ENCODE results near the gene STARD13.

STARD13 gene

DNA sequence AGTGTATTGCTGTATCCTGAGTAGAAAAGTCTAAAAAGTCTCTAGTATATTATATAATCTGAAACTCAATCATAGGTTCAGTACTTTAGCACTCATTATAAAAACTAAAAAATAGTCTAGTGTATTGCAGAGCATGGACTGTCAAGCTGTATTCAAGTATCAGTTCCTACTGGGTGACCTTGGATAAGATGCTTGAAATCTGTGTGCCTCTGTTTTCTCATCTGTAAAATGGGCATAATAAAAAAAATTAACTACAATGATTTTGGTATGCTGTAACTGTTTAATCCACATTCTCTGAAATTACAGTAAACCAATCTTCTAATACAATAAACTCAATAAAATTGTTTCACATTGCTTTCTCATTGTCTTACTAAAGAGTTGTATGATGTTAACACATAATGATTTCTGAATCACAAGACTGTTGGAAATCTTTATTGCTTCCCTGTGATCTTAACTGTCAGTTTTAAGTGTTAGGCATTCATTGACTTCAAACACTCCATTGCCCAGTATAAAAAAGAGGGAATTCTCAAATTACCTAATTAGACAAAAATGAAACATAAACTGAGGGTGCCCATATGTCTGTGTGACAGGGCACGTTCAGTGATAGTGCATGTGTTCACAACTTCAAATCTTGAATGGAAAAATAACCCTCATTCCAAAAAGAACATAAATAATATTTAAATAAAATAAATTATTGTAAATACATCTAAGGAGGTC lies 2.2 kb downstream of the STARD13 start:
- no peak for DNase-seq (ENCODE audit: low read depth)
- TF ChIP-seq, protein P1, sequence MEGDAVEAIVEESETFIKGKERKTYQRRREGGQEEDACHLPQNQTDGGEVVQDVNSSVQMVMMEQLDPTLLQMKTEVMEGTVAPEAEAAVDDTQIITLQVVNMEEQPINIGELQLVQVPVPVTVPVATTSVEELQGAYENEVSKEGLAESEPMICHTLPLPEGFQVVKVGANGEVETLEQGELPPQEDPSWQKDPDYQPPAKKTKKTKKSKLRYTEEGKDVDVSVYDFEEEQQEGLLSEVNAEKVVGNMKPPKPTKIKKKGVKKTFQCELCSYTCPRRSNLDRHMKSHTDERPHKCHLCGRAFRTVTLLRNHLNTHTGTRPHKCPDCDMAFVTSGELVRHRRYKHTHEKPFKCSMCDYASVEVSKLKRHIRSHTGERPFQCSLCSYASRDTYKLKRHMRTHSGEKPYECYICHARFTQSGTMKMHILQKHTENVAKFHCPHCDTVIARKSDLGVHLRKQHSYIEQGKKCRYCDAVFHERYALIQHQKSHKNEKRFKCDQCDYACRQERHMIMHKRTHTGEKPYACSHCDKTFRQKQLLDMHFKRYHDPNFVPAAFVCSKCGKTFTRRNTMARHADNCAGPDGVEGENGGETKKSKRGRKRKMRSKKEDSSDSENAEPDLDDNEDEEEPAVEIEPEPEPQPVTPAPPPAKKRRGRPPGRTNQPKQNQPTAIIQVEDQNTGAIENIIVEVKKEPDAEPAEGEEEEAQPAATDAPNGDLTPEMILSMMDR (IDR thresholded peaks at IDR 0.05; ENCODE audit: insufficient read depth, low read depth, low read length, missing control alignments), result no peak
- H3K4me3 ChIP-seq (ENCODE audit: low read length), result peak overlapping the region; percentile 77

DNA sequence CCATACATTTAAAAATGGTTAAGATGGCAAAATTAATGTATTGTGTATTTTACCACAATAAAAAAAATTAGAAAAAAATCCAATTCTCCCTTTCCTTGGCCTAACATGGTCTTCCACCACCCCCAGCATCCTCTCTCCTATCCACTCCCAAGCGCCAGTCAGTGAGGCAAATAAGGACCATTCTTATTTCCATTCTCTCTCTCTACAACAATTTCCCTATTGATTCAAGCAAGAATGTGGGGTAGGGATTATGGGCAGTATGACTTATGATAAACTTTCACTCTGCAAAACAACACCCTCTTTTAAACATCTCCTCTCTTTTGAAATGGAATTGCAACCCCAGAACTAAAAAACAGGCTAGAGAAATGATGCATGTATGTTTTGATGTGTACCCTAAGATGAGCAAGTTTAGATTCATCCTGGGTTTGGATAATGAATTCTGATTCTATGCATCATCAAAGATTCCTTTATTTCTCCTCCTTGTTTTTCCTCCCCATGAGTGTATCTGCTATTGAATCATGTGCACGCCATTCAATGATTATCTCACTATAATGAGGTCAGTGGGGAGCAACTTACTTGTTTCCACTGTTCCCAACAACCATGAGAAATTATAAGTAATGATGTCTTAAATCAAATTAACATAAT lies 3.5 kb downstream of the STARD13 start:
- H3K4me3 ChIP-seq (ENCODE audit: low read length), result no peak overlapping the region

DNA sequence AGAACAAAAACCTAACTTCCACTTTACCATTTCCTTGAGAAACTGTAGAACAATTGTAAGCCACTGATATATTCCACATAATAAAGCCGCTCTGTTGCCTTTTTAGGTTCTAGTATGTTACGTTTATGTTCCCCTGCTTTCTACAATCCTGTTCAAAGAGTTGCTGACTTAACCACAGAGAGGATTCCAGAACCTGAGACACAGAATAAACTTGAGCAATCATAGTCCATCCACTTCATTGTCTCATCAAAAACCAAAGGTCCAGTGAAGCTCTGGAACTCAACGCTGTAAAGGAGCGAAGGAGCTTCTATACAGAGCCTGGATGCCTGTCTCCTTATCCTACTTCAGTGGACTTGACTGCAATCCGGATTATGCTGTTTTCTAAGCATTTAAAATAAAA lies 4.6 kb downstream of the STARD13 start:
- TF ChIP-seq, protein P1 (IDR thresholded peaks at IDR 0.05; ENCODE audit: insufficient read depth, low read depth, low read length, missing control alignments), result no peak
- no peak overlapping the region for H3K4me3 ChIP-seq (ENCODE audit: low read length)

More for the DNA sequence above, 3.5 kb downstream of the STARD13 start:
- TF ChIP-seq, protein P1 (IDR thresholded peaks at IDR 0.05; ENCODE audit: insufficient read depth, low read depth, low read length, missing control alignments), result no peak
- peak; percentile 91 for DNase-seq (ENCODE audit: low read depth)

DNA sequence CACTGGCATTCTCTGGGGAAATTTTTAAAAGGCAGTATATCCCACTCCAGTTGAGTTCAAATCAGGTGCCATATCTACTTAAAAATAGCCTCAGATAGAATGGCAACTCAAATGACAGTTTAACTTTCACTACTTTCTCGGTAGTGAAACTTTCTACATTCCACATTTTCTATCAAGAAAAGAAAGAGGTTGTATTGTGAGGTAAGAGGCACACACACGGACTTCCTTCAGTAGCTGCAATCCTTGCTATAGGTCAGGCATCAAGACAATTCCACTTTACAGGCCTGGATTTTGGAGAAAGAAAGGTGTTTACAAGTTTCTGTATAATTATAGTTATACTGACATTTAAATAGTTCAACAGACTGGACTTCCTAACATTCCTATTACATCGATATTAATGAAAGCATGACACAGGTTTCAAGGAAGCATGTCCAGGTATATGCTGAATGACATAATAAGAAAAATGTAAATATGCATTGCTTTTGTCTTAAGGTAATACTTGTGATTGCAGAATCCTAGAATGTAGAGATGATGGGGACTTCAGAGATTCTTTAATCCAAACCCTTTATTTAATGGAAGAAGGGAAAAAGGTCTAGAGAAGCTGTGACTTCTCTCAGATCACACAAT lies 5.2 kb downstream of the STARD13 start:
- no peak overlapping the region for H3K4me3 ChIP-seq (ENCODE audit: low read length)
- TF ChIP-seq, protein P1 (IDR thresholded peaks at IDR 0.05; ENCODE audit: insufficient read depth, low read depth, low read length, missing control alignments), result no peak
- peak; percentile 46 for DNase-seq (ENCODE audit: low read depth)

More for the DNA sequence above, 4.6 kb downstream of the STARD13 start:
- DNase-seq (ENCODE audit: low read depth), result no peak

DNA sequence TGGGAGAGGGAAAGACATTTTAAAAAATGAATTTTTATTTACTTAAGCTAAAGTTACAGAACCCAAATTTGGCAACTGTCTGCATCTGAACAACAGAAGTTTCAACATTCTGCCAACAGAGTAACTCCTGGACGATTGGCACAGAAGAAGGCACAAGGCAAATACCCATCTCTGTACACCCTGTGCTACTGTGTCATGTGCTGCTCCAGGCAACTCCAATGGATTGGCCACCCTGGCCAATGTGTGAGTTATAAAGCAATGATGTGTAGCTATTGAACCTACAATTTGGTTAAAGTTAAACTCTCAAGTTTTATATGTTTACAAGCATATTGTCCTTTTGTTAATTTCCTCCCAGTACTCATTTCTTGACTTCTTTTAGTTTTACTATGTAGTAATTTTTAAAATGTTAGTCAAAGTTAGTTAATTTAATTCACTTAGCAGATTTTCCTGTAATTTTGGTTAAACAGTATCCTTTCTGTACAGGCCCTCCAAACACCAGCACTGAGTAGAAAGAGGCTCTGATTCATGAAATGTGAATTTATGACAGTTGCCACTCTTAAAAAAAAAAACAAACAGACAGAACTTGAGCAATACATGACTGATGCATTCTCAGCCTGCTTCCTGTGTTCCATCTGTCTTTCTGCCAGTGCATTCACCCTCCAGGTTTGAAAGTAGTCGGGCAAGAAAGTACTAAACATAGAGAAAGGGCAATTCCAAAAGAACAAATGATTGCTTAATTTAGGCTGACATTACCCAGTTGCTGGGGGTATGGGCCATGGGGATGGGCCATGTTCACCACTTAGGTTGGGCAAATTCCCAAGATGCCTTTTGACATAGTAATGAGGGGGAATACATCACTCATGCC lies 5.9 kb downstream of the STARD13 start:
- no peak overlapping the region for H3K4me3 ChIP-seq (ENCODE audit: low read length)
- TF ChIP-seq, protein P1 (IDR thresholded peaks at IDR 0.05; ENCODE audit: insufficient read depth, low read depth, low read length, missing control alignments), result no peak
- DNase-seq (ENCODE audit: low read depth), result peak; percentile 96

DNA sequence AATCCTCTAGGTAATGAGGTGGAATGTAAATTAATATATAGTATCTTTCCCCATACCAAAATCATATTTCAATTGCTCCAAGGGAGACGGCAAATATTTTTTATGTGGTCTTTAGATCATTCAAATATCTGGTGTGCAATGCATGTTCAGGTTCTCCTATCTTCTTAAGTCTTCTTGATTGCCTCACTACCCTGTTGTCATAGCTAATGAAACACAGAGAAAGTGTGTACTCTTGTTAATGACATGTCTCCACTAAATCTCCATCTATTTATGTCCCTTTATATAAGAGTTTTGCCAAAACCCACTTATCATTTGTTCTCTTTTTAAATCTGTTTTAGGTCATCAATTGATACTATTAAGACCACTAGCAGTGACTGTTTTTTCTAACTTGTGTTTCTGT lies 6.6 kb downstream of the STARD13 start:
- no peak for DNase-seq (ENCODE audit: low read depth)
- H3K4me3 ChIP-seq (ENCODE audit: low read length), result no peak overlapping the region
- TF ChIP-seq, protein P1 (IDR thresholded peaks at IDR 0.05; ENCODE audit: insufficient read depth, low read depth, low read length, missing control alignments), result no peak
